ENCODE data around the gene SALL3.

DNA sequence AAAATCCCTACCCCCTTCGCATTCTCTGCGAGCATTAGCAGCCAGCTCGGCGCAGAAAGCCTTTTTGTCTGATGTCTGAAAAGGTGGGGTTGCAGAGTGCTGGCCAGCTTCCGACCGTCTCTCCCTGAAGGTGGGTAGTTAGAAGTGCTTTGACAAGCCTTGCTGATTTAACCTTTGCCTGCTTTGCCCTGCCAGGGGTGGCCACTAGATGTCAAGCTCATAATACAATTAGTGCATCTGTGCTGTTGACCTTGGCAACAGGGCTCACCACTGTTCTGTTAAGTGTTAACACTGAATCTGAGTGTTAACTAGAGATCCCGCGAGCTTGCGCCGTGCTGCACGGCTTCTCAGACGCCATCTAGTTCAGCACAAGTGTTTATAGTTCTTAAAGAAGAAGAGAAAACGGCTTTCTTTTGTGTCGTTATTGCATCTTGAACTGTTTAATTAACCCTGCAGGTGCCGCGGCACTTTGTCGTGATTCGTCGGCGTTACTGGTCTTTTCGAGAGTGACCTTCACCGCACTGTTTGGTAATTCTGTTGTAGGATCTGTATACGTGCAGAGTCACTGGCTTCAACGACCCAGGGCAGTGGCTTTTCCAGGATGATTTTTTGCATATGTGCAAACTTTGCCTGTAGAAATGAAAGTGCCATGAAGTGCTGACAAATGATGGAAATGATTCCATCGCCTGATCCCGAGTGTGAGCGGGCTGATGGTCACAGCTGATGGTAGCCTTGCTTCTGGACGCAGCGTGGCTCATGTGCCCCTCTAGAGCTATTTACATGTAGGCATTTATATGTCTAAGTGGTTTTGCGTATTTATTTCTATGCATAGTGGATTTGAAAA lies 5.5 kb downstream of the SALL3 start:
- no peak for TF ChIP-seq EP300 (IDR thresholded peaks at IDR 0.05)
- TF ChIP-seq, protein P1, sequence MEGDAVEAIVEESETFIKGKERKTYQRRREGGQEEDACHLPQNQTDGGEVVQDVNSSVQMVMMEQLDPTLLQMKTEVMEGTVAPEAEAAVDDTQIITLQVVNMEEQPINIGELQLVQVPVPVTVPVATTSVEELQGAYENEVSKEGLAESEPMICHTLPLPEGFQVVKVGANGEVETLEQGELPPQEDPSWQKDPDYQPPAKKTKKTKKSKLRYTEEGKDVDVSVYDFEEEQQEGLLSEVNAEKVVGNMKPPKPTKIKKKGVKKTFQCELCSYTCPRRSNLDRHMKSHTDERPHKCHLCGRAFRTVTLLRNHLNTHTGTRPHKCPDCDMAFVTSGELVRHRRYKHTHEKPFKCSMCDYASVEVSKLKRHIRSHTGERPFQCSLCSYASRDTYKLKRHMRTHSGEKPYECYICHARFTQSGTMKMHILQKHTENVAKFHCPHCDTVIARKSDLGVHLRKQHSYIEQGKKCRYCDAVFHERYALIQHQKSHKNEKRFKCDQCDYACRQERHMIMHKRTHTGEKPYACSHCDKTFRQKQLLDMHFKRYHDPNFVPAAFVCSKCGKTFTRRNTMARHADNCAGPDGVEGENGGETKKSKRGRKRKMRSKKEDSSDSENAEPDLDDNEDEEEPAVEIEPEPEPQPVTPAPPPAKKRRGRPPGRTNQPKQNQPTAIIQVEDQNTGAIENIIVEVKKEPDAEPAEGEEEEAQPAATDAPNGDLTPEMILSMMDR (IDR thresholded peaks at IDR 0.05), result no peak
- no peak for TF ChIP-seq POLR2A (IDR thresholded peaks at IDR 0.05)

Measured in suprapubic skin (tissue), 3 donors.